Stimulated activated CD8-positive, alpha-beta memory T cell treated with anti-CD3 and anti-CD28 coated beads, Interleukin-7, amount 100 ng/mL, for 1 hour (primary cell): ENCODE results near the gene EMILIN1.
A peak's percentile ranks its signal among the peaks of the same experiment; 100 is the strongest.

Source experiments
- DNase-seq, 2 donors: peaks; one replicate each; pipeline ENCODE4 v3.0.0-alpha.2; 2020; ENCODE audit warnings: low read depth in 2 of 2

EMILIN1 gene

DNA sequence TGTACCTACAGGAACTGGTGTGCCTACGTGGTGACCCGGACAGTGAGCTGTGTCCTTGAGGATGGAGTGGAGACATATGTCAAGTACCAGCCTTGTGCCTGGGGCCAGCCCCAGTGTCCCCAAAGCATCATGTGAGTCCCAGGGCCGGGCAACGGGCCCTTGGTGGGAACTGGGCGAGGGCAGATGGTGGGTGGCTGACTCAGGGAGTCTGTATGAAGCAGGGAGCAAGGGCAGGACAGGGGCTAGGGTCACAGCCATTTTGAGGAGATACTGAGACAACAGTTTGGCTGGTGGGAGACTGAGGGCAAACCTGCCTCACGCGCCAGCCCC is 1.7 kb downstream of the EMILIN1 start:
- DNase-seq = no peak

DNA sequence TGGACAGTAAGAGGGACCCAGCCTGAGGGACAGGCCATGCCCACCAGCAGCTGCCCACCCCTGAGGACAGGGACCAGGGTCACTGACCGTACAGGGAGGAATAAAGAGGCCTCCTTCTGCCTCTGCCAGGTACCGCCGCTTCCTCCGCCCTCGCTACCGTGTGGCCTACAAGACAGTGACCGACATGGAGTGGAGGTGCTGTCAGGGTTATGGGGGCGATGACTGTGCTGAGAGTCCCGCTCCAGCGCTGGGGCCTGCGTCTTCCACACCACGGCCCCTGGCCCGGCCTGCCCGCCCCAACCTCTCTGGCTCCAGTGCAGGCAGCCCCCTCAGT is 2.2 kb downstream of the EMILIN1 start:
- DNase-seq = no peak

DNA sequence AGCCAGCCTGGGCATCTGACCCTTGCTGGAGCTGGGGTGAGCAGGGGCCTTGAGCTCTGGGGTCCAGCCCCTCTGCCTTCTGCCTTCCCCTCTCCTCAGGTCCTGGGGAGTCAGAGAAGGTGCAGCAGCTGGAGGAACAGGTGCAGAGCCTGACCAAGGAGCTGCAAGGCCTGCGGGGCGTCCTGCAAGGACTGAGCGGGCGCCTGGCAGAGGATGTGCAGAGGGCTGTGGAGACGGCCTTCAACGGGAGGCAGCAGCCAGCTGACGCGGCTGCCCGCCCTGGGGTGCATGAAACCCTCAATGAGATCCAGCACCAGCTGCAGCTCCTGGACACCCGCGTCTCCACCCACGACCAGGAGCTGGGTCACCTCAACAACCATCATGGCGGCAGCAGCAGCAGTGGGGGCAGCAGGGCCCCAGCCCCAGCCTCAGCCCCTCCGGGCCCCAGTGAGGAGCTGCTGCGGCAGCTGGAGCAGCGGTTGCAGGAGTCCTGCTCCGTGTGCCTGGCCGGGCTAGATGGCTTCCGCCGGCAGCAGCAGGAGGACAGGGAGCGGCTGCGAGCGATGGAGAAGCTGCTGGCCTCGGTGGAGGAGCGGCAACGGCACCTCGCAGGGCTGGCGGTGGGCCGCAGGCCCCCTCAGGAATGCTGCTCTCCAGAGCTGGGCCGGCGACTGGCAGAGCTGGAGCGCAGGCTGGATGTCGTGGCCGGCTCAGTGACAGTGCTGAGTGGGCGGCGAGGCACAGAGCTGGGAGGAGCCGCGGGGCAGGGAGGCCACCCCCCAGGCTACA is 3.8 kb downstream of the EMILIN1 start:
- no peak for DNase-seq

DNA sequence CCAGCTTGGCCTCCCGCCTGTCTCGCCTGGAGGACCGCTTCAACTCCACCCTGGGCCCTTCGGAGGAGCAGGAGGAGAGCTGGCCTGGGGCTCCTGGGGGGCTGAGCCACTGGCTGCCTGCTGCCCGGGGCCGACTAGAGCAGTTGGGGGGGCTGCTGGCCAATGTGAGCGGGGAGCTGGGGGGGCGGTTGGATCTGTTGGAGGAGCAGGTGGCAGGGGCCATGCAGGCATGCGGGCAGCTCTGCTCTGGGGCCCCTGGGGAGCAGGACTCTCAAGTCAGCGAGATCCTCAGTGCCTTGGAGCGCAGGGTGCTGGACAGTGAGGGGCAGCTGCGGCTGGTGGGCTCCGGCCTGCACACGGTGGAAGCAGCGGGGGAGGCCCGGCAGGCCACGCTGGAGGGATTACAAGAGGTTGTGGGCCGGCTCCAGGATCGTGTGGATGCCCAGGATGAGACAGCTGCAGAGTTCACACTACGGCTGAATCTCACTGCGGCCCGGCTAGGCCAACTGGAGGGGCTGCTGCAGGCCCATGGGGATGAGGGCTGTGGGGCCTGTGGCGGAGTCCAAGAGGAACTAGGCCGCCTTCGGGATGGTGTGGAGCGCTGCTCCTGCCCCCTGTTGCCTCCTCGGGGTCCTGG is 4.5 kb downstream of the EMILIN1 start:
- no peak for DNase-seq

DNA sequence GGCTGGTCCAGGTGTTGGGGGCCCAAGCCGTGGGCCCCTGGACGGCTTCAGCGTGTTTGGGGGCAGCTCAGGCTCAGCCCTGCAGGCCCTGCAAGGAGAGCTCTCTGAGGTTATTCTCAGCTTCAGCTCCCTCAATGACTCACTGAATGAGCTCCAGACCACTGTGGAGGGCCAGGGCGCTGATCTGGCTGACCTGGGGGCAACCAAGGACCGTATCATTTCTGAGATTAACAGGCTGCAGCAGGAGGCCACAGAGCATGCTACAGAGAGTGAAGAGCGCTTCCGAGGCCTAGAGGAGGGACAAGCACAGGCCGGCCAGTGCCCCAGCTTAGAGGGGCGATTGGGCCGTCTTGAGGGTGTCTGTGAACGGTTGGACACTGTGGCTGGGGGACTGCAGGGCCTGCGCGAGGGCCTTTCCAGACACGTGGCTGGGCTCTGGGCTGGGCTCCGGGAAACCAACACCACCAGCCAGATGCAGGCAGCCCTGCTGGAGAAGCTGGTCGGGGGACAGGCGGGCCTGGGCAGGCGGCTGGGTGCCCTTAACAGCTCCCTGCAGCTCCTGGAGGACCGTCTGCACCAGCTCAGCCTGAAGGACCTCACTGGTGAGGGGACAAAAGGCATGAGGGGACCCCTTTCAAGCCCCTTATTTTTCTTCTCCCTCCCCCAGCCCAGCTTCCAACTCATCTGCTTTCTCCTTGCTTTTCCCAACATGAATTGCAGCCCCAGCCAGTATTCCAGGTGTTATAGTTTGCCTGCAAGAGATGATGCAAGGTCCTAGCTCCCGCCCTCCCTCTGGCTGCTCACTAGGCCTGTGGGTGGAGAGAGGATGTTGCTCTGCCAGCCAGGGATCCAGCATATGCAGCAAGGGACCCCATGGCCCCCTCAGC is 5.2 kb downstream of the EMILIN1 start:
- DNase-seq = no peak

DNA sequence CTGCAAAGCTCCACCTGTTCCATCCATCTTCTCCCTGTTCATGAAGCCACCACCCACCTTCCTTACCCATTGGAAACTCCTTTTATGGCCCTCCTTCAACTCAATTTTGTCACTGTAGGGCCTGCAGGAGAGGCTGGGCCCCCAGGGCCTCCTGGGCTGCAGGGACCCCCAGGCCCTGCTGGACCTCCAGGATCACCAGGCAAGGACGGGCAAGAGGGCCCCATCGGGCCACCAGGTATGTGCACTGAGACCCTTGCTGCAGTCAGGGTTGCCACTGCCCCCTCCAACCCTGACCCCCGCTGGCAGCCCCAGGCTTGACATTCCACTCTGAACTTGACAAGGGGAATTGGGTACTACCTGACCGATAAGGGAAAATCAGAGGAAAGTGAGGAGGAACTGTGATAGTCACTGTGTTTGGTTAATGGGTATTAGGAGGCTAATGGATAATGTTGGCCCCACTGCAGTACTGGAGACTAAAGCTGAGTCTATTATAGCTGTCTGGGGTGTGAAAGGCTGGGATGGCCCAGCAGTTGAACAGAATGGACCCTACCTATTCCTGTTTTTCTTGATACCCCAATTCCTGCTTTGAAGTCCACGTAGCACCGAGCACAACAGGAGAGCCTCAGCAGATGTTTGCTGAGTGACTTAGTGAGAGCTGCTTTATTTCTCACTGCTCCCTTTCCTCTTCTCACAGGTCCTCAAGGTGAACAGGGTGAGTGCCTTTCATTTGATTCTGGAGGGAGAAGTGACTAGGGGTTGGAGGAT is 6.1 kb downstream of the EMILIN1 start:
- DNase-seq = no peak

DNA sequence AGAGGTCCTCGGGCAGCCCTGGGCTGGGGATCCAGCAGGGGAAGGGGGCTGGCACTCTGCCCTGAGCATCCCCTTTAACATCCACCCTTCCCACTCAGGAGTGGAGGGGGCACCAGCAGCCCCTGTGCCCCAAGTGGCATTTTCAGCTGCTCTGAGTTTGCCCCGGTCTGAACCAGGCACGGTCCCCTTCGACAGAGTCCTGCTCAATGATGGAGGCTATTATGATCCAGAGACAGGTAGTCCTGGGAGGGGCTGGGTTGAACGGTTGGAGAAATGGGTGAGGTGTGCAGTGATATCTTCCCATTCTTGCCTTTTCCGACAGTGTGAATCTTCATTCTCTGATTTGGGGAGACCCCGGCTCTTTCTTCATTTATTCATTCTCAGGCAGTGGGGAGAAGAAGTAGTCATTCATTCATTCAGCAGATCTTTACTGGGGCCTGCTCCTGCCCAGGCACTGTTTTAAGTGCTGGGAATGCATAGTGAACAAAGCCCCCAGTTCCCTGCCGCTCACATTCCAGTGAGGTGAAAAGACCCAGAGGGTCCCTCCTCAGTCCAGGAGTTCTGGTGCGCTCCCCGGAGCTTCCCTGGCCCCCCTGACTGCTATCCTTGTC is 6.8 kb downstream of the EMILIN1 start:
- no peak for DNase-seq

DNA sequence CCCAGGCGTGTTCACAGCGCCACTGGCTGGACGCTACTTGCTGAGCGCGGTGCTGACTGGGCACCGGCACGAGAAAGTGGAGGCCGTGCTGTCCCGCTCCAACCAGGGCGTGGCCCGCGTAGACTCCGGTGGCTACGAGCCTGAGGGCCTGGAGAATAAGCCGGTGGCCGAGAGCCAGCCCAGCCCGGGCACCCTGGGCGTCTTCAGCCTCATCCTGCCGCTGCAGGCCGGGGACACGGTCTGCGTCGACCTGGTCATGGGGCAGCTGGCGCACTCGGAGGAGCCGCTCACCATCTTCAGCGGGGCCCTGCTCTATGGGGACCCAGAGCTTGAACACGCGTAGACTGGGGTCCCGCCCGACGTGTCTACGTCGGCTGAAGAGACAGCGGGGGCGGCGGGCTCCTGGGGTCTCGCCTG is 7.3 kb downstream of the EMILIN1 start:
- no peak for DNase-seq

DNA sequence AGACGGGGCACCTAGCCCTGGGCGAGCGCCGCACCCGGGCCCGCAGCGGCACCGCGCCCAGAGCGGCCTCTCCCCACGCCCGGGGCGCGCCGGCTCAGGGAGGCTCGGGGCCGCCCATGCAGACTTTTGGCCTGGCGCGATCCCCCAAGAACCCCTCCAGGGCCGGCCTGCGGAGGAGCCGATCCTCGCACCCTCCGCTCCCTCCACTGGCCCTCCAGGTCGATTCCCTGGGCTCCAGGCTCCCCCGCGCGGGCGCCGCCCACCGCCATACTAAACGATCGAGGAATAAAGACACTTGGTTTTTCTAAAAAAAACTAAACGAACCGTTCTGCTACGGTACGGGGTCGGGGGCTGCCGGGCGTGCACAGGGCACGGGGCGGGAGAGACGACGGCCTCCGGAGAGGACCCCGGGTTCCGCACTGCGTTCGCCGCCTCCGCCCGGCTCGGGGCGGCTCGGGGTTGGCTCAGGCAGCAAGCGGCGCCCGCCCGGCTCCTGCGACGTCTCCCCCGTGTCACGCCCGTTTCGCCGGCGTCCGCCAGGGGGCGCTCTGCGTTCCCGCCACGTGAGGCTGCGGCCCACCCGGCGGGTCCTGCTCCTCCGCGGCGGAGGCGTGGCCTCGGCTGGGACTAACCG is 7.8 kb downstream of the EMILIN1 start:
- DNase-seq = peak; percentile 97 to 98

DNA sequence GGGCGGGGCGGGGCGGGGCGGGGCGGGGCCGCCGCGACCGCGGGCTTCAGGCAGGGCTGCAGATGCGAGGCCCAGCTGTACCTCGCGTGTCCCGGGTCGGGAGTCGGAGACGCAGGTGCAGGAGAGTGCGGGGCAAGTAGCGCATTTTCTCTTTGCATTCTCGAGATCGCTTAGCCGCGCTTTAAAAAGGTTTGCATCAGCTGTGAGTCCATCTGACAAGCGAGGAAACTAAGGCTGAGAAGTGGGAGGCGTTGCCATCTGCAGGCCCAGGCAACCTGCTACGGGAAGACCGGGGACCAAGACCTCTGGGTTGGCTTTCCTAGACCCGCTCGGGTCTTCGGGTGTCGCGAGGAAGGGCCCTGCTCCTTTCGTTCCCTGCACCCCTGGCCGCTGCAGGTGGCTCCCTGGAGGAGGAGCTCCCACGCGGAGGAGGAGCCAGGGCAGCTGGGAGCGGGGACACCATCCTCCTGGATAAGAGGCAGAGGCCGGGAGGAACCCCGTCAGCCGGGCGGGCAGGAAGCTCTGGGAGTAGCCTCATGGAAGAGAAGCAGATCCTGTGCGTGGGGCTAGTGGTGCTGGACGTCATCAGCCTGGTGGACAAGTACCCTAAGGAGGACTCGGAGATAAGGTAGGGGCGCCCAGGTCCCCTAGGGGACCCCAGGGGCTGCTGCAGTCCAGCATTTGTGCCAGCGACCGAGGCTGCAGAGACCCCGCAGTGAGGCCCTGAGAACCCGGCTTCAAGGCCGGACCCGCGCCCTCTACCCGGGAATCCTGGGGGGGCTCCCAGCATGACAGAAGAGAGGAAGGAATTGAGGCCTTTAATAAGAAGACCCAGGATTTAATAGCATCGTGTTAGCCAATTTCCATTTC is 8.5 kb downstream of the EMILIN1 start, which contains the start of gene KHK:
Gene KHK, plus strand, starts transcription at position 49 of the 870 bp plus-strand sequence. Its CDS starts 488 bp downstream, at position 537.
- DNase-seq = no peak

DNA sequence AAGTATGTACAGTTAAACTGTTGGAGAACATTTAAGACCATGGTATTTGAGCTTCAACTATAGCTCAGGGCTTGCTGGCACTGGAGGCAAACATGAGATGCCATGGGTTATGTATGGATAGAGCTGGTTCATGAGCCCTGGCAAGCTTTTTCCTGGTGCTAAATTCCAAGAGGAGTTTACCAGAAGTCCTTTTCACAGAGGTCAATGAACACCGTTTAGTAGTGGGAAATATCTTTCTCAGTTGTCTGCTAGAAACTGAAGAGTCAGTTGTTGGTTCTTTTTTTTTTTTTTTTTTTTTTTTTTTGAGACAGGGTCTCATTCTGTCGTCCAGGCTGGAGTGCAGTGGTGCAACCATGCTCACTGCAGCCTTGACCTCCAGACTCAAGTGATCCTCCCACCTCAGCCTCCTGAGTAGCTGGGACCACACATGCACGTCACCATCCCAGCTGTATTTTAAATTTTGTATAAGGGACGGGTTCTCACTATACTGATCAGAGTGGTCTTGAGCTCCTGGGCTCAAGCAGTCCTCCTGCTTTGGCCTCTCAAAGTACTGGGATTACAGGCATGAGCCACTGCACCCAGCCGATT is 9.5 kb downstream of the EMILIN1 start:
- no peak for DNase-seq

DNA sequence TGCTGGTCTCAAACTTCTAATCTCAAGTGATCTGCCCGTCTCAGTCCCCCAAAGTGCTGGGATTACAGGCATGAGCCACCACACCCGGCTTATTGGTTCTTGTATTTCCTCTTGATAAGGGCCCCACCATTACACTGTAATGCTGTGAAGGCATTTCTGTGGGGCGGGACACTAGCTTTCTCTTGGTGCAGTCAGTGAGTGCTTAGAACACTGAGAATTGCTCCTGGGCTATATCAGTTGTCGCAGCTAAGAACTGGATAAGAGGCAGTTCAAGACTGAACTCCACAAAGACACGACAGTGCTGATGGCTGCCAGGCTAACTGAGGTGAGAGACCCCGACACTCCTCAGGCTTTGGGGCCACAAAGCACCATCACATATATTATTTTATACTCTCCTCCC is 10.2 kb downstream of the EMILIN1 start:
- no peak for DNase-seq

DNA sequence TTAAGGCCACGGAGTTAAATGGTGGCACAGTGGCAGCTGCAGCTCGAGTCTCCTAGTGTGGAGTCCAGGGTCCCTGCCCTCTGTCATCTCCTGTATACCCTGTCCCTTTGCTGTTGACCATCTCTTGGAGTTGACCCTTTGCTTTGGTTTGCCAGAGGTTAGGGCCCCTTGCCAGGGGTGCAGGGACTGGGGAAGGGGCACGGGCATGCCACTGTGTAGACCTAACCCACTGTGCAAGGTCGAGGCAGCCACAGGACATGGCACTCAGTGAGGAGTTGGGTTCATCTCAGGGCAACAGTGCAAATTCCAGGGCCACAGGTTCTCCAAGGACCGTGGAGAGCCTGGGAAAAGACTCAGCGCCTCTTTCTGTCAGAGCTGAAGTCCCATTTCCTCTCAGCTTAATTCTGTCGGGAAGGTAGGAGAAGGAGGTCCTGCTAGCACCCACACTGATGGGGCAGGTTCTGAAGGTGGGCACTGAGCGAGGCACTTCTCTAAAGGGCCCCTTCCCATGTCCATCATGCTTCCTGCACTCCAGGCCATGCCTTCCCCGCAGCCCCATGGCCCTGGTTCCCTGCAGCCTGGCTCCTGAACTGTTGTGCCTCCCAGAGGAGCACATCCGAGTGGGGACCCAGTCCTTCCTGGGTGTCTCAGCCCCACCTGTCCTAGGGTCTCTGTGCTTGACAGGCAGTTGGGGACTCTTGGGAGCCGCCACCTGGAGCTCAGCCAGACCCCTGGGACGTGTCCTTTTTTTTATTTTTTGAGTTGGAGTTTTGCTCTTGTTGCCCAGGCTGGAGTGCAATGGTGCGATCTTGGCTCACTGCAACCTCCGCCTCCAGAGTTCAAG is 10.9 kb downstream of the EMILIN1 start:
- DNase-seq = no peak

DNA sequence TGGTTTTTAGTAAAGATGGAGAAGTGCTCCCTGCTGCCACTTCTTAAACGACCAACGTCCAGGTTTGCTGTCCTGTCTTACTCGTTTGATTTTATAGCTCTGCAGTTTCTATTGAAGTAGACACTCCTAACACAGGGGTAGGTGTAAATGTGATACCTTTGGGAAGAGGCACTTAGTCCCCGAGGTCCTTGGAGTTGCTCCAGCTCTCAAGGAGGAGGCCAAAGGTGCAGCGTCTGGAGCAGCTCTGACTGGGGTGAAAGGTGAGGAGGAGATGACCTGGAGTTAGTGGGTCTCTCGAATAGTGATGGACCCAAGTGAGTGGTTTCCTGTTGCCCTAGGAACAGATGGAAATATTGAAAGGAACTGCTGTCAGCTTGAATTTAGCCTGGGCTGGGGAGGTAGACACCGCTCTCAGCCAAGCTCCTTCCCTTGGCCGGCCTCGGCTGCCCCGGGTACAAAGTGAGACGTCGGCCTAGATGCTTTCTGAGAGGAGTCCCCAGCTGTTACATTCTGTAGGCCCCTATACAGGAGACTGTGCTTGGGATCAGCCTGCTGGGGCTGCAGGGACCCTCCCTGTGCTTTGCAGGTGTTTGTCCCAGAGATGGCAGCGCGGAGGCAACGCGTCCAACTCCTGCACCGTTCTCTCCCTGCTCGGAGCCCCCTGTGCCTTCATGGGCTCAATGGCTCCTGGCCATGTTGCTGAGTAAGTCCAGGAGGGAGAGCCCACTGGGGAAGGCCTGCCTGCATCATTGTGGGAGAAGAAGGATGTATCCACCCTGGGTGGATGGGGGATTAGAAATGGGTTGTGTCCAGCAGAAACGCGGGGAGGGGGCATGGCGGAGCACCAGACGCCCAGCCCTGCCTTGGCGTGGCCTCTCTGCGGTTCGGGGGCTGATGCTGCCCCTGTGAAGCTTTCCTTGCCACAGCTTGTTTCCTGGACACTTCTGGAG is 13.6 kb downstream of the EMILIN1 start:
- DNase-seq = no peak

DNA sequence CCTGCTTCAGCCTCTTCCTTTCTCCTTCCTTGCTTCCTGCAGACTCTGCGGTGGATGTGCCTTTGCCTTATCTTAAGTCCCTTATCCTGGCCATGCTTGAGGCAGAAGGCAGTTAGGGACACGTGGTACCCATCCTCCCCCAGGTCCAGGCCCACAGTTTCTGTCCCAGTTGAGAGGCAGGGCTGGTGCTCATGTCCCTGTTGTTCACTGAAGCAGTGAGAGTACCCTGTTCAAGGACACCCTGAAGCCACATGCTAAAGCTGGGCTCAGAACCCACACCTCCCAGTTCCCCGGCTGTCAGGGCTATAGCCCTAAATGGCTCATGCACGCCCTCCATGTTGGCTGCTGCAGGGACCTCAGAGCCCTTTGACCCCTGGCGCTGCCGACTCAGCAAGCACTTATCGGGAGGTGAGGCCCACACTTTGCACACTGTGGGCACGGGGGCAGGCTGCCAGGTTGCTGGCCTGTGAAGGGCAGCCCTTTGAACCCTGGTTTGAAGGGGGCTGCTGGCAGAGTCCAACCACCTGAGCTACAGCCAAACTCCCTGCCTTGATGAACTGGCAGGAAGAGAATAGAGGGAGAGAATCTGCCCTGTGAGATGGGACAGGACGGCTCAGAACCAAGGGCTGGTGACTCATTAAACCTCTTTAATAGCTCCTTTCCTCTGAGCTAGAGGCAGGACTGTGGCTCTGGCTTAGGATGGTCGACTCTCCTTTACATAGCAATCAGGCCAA is 14.4 kb downstream of the EMILIN1 start:
- no peak for DNase-seq

DNA sequence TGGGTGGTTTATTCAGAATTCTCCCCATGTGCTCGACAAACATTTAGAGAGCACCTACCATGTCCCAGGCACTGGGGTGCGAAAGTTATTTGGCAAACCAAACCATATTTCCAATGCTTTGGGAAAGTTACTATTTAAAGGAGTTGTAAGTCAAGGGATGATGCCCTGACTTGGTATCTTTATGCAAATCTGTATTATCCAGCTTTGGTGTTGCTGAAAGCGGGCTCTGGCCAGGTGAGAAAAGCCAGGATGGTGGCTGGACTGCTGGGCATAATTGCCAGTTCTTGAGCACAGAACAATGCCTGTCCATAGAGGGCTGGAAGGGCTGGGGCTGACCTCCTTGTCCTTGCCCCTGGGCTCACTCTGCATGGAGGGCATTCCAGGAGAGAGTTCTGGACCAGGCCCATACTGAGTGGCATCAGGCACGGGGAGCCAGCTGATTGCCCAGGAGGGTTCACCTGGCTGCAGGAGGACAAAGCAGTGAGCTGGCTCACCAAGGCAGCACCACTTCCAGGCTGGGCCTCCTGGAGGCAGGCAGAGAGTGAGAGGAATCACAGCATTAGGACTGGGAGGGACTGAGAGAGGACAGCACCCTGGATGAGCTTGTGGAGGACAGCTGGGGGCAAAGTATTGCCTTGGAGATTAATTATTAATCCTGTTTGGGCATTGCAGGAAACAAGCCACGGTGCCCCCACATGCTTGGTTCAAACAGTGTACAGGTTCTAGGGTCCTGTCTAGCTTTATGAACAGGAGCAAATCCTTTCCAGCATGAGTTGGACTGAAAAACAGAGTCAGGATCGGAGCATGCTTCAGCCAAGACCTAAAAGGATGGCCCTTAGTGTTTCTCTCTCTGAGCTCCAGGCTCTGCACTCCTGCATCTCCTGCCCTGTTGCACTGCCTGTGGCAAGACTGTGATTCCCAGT is 15.3 kb downstream of the EMILIN1 start:
- DNase-seq = no peak
